Stimulated activated CD4-positive, alpha-beta T cell treated with anti-CD3 and anti-CD28 coated beads, Interleukin-2, amount 100 ng/mL, for 4 hours (primary cell): ENCODE data around the gene P2RY12.

Experiments
- DNase-seq: peaks from one replicate; pipeline ENCODE4 v3.0.0-alpha.2; 2020; ENCODE audit warnings: low read depth

P2RY12 gene

GRCh38 chr3:151345859-151346258 lies 38.7 kb downstream of the P2RY12 start:
- no peak for DNase-seq

DNA sequence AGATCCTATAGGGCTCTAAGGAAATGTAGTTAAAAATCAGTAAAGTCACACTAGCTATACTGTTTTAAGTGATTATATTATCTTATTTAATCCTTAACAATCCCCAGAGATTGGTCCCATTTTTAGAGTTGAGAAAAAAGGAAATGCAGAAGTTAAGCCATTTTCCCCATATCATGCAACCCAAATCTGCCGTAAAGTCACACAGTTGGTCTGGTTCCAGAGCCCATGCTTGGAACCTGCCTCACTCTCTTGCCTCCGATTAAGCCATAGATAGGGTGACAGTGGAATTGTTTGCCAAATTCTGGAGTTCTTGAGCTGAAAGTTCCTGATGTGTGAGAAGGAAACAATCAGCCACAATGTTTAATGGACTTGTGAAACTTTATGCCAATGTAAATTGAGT lies 52.9 kb downstream of the P2RY12 start:
- DNase-seq = no peak

DNA sequence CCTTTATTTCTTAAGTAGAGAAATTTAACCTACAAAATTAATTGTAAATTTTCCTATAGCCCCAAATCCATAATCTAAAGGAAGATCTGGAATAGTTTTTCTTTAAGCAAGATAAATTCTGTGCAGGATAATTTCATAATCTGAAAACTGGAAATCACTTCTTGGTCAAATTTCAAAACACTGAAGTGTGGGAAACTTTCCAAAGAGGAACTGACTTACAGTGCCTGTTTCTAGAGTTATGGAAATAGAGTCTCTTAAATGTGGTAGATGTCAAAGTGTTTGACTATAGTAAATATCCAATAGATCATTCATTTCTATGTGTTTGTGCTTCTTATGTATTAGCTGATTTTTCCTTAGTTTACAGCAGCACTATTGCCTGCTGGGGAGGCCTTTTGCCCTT lies 53.7 kb downstream of the P2RY12 start:
- no peak for DNase-seq

DNA sequence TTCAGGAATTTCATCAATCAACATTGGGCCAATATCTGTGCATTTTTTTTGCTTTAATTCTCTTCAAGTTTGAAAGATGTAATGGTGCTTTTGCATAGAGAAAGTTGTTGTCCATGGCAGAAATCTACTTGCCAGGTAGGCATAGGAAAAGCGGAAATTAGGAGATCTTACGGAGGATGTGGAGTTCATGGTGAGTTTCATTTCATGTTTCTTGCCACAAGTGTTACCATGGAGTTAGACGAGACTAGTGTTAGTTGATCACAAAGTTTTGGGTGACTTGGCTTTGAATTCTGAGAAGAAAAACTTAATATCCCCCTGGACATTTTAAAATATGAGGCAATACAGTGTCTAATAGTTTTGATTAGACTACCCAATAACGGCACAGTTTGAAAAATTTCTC lies 54.2 kb downstream of the P2RY12 start:
- DNase-seq = no peak

GRCh38 chr3:151329363-151329762 lies 55.2 kb downstream of the P2RY12 start, which contains the start of gene P2RY13:
TSS of gene P2RY13 (minus strand) at chr3:151329549. CDS start at chr3:151329528, 21 bp downstream.
- DNase-seq = no peak

- DNase-seq = no peak
These were observed 56.1 kb downstream of the P2RY12 start for GRCh38 chr3:151328298-151328995.

- DNase-seq = no peak
These were observed 56.9 kb downstream of the P2RY12 start for GRCh38 chr3:151327571-151328198.

DNA sequence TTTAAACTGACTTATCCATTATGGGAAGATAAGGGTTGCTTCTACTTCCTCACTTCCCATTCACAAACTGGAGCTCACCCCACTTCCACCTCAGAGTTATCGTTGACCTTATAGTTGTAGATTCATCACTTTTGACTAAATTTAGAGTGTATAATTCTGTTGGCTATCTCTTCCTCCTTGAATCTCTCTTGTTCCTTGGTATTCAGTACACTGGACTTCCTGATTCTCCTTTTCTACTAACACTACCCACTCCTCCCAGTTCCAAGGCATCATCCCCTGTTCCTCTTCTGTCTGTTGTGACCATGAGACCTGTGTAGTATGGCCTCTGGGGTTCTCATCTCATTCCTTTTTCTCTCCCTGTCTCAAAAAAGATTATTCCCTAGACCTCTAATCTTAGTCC lies 62.0 kb downstream of the P2RY12 start:
- no peak for DNase-seq

DNA sequence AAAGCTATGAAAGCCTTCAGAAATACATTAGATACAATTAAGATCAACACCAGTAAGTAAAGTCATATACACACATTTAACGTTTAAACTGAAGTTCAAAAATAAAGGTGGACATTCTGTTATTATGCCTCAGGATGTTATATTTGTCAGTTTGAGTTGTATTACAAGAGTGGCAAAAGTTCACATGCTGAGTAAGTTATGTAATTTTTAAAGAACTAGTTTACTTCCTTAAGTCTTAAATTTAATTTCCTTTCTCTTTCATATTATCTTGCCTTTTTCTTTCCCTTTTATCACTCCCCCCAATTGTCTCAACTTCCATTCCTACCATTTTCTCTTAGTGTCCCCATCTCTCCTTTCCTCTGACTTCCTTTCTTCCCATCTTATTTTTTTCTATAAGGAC lies 63.0 kb downstream of the P2RY12 start:
- DNase-seq = no peak

- no peak for DNase-seq
These were observed 64.4 kb downstream of the P2RY12 start for GRCh38 chr3:151320131-151320530.

DNA sequence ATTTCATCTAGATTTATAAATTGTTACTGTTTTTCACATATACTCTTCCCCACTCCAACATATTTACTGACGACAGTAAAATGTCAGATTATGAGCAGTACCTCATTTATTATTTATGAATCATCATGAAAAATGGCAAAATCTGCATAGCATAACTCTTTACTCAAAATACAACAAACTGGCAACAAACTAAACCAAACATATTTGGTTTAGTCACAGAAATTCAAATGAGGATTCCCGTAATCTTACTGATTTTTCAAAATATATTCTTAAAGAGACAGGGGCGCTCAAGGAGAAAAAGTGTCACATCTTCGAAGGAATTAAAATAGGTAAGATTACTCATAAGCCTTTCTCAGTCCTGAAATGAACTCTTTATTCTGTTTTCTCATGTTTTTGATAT lies 64.9 kb downstream of the P2RY12 start:
- DNase-seq = no peak

- DNase-seq = no peak
These were observed 65.6 kb downstream of the P2RY12 start for GRCh38 chr3:151318991-151319390.

GRCh38 chr3:151318313-151318712 lies 66.2 kb downstream of the P2RY12 start:
- DNase-seq = no peak

GRCh38 chr3:151316267-151316991 lies 68.1 kb downstream of the P2RY12 start, which contains the start of gene GPR87:
TSS of gene GPR87 (minus strand) at chr3:151316820. CDS start at chr3:151300100, 16,720 bp downstream.
- no peak for DNase-seq

- no peak for DNase-seq
These were observed 68.7 kb downstream of the P2RY12 start for GRCh38 chr3:151315846-151316245.

- DNase-seq = no peak
These were observed 69.4 kb downstream of the P2RY12 start for GRCh38 chr3:151315136-151315535.

GRCh38 chr3:151314593-151314992 lies 70.0 kb downstream of the P2RY12 start:
- no peak for DNase-seq

DNA sequence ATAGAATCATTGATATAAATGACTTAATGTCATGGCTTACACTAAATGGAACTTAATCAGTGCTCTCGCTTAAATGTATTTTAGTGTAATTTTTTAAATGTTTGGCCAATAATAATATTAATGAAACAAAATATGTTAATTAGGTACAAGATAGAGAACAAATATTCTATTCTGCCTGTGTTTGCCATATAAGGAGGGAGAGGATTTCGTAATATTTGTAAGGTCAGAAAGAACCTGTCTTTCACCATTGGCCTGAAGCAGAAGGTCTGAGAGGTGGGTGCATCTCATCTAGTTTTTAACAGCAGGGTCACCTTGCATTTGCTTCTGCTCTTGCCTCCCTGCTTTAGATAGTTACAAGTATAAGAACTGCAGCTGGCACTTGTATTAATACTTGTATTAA lies 70.4 kb downstream of the P2RY12 start:
- DNase-seq = no peak

GRCh38 chr3:151312972-151313371 lies 71.6 kb downstream of the P2RY12 start:
- DNase-seq = no peak

DNA sequence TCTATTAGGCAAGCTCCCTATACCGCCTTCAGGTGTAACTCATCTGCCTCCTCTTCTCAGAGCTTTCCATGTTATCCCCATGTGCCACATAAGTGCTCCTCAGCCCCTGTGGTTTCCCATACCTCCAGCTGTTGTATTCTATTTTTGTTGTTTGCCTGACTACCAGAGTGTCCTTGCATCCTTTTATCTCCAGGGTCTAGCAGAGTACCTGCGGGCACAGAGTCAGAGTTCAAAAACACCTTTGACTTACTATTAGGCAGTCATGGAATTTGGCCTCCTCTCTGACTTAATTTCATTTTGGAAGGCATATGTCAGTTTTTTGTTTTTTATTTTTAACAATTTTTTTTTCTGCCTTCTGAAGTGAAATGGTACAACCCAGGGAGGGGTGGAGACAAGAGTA lies 75.0 kb downstream of the P2RY12 start:
- DNase-seq = no peak

GRCh38 chr3:151307583-151308488 lies 76.7 kb downstream of the P2RY12 start:
- no peak for DNase-seq

DNA sequence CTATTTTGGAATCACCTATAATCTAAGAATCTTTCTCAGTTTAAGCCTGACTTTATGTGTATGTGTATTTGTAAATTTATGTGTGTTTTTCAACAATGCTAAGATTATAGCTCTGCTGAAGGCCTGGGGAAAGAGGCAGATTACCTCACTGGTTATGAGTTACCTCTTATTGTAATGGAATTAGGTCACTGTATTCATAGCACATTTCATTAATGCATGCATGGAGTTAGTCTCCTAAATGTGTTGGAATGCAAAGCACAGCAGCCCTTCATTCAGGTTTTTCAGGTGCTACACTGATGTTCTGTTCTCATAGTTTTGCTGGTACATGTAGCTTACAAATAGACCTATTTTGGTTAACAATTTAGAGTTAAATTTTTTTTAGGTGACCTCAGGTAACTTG lies 77.4 kb downstream of the P2RY12 start:
- no peak for DNase-seq
